NT2/D1 (cell line): ENCODE data around the gene RBMS3.

Source experiments
- DNase-seq: peaks from one replicate; pipeline ENCODE4 v3.0.0-alpha.2; 2011; ENCODE audit warnings: low read depth, low spot score
- H3K27me3 ChIP-seq: 2 replicates; pipeline ENCODE4 v1.6.0; 2011; ENCODE audit warnings: mild to moderate bottlenecking; ENCODE audit not compliant: insufficient read length, insufficient read depth
- H3K36me3 ChIP-seq: 2 replicates; pipeline ENCODE4 v1.6.1; 2011; ENCODE audit warnings: mild to moderate bottlenecking, low read length, mixed read lengths; ENCODE audit not compliant: insufficient read depth, insufficient read length
- H3K4me1 ChIP-seq: 2 replicates; pipeline ENCODE4 v1.5.1; 2011; ENCODE audit not compliant: insufficient read depth, insufficient read length
- H3K4me3 ChIP-seq: 2 replicates; pipeline ENCODE4 v1.5.1; 2011; ENCODE audit warnings: low read depth; ENCODE audit not compliant: insufficient read length
- H3K9ac ChIP-seq: 2 replicates; pipeline ENCODE4 v1.6.0; 2011; ENCODE audit warnings: low read depth; ENCODE audit not compliant: insufficient read length
- H3K9me3 ChIP-seq: 2 replicates; pipeline ENCODE4 v1.5.1; 2011; ENCODE audit warnings: mild to moderate bottlenecking, low read length; ENCODE audit not compliant: insufficient read depth
- SUZ12 ChIP-seq: IDR thresholded peaks from 2 replicates; pipeline ENCODE4 v1.6.1; 2011; ENCODE audit not compliant: insufficient read length, insufficient read depth; ENCODE audit errors: extremely low read depth
- YY1 ChIP-seq: IDR thresholded peaks from 2 replicates; pipeline ENCODE4 v1.6.1; 2011; ENCODE audit not compliant: insufficient read length, insufficient read depth
- ZNF274 ChIP-seq: IDR thresholded peaks from 2 replicates; pipeline ENCODE4 v1.6.1; 2011; ENCODE audit warnings: mild to moderate bottlenecking, low read depth, low read length

RBMS3 gene

DNA sequence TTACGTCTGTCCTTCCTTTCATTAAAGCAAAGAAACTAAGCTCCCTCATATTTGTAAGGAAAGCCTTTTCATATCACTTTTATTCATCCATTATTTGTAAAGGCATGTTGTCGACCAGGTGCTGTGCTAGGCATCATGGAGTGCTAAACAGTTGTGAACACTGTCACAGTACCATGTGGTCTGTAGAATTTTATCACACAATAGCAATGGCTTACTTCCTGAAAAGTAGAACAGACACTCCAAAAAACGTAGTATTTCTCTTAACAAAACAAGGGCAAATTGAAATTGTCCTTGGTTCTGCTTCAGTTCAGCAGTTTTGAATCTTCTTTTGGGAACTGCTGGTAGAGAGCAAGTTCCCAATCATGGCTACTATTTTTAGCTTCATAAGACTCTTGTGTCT, 63.3 kb downstream of the RBMS3 start:
- DNase-seq: no peak
- no peaks in the 10 kb centered on the region for H3K4me1 ChIP-seq
- H3K36me3 ChIP-seq: no peaks in the 10 kb centered on the region
- no peak overlapping the region for H3K9ac ChIP-seq
- no peak overlapping the region for H3K4me3 ChIP-seq
- H3K9me3 ChIP-seq: no peaks in the 10 kb centered on the region
- no peaks in the 10 kb centered on the region for H3K27me3 ChIP-seq
- TF ChIP-seq ZNF274: no peak
- TF ChIP-seq SUZ12: no peak
- TF ChIP-seq YY1: no peak

DNA sequence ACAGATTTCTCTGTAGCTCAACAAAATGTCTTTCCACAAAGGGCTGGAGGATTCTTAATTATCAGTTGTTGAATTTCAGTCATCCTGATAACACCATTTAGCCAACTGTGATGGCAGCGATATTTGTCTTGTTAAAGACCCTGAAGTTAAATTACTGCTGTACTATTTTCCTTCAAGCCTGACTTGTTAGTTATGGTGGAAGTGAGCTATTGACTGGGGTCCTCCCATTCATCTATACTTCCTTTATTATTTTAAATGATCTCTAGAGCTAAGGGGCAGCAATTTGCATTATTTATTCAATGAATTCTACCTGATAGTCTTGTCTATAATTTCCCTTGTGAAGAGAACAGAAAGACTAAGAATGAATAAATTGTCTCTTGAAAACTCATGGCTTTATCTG, 64.1 kb downstream of the RBMS3 start:
- no peaks in the 10 kb centered on the region for H3K27me3 ChIP-seq
- no peaks in the 10 kb centered on the region for H3K36me3 ChIP-seq
- H3K4me3 ChIP-seq: no peak overlapping the region
- no peak for TF ChIP-seq SUZ12
- TF ChIP-seq ZNF274: no peak
- no peak for TF ChIP-seq YY1
- H3K4me1 ChIP-seq: no peaks in the 10 kb centered on the region
- DNase-seq: no peak
- H3K9ac ChIP-seq: no peak overlapping the region
- H3K9me3 ChIP-seq: no peaks in the 10 kb centered on the region

DNA sequence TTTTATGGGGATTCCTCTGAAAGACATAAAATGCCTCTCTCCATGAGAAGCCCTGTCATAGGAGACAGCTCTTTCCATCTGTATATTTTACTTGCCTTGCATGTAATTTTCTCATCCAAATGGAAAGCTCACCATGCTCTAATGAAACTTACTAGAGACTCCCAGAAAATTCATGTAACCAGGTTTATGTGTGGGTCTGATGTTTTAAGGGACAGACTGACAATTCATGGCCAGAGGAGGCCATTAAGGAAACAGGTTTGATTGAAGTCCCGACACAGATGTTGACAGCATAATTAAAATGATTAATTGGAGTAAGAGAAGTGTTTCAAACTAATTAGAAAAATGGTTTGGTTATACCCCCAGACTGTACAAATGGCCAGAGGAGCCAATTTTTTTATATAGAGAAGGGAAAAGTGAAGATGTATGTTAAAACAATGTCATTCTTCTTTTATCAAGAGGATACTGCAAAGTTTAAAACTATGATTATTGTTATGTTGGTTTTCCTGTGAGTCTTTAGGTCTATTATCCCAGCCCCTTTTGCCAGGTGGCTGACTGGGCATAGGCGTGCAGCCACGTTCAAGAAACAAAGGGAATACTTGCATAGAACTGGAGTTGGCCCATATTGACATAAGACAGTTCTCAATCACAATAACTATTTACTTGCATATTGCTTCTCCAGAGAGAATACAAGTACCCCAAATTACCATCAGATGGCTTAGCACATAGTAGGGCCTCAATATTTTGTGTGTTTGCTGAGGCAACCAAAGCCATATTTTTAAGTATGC, 64.8 kb downstream of the RBMS3 start:
- no peak for DNase-seq
- no peak overlapping the region for H3K9ac ChIP-seq
- no peaks in the 10 kb centered on the region for H3K9me3 ChIP-seq
- no peak overlapping the region for H3K4me3 ChIP-seq
- no peaks in the 10 kb centered on the region for H3K36me3 ChIP-seq
- TF ChIP-seq SUZ12 (no peak), YY1 (no peak), ZNF274 (no peak)
- H3K4me1 ChIP-seq: no peaks in the 10 kb centered on the region
- no peaks in the 10 kb centered on the region for H3K27me3 ChIP-seq

DNA sequence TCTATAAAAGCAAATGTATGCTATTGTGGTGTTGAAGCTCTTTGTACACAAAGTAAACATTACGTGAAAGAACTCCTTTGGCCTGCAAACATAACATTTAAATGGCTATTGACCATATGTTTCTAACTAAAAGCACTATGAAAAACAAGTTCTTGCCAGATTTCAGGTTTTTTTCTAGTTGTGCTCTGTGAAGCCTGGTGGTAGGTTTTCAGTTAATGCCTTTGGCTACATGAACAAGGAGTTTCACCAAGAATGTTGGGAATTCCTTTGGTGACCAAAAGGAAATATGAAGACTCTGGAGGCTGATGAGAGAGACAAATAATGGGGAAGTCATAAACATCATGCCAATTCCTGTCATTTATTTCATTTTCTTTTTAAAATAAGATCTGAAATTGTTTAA, 66.0 kb downstream of the RBMS3 start:
- Histone ChIP-seq H3K27me3 (no peaks in the 10 kb centered on the region), H3K4me3 (no peak overlapping the region), H3K9ac (no peak overlapping the region), H3K9me3 (no peaks in the 10 kb centered on the region), H3K36me3 (no peaks in the 10 kb centered on the region), H3K4me1 (no peaks in the 10 kb centered on the region)
- no peak for DNase-seq
- TF ChIP-seq ZNF274: no peak
- no peak for TF ChIP-seq YY1
- no peak for TF ChIP-seq SUZ12

DNA sequence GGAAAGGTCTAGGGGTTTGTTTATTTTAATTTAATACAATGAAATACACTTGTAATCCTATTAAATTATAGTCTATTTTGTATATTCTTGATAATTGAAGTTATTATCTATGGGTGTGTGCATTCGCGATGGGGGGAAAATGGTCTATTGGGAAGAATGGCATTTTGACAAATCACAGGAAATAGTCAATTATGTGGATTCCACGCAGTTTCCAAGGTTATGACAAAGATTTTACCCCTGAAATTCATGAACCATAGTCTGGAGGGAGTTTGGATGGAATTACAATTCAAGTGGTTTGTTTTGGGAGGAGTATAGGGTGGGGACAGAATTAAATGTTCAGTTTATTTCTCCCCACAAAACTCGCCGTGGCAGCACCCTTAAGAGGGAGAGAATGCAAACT, 66.5 kb downstream of the RBMS3 start:
- H3K36me3 ChIP-seq: no peaks in the 10 kb centered on the region
- H3K4me1 ChIP-seq: no peaks in the 10 kb centered on the region
- TF ChIP-seq YY1 (no peak), ZNF274 (no peak)
- no peaks in the 10 kb centered on the region for H3K9me3 ChIP-seq
- no peak overlapping the region for H3K4me3 ChIP-seq
- no peak overlapping the region for H3K9ac ChIP-seq
- no peaks in the 10 kb centered on the region for H3K27me3 ChIP-seq
- no peak for DNase-seq

DNA sequence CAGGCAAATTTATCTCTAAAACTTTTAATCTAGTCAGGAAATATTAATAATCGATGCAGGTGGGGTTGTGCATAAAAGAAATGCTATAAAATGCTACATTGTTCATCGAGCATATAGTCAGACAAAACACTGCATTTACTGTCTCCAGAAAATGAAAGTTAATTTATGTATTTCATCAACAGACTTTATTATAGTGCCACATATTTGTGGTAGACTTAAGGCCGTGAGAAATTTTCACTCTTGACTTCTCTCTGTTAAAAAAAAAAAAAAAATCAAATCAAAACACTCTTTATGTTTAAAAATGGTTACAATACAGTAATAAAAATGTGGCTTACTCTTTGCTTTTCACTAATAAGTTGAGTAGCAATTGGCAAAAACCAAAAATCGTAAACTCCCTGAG, 67.4 kb downstream of the RBMS3 start:
- Histone ChIP-seq H3K9me3 (no peaks in the 10 kb centered on the region), H3K36me3 (no peaks in the 10 kb centered on the region), H3K4me1 (no peaks in the 10 kb centered on the region), H3K27me3 (no peaks in the 10 kb centered on the region), H3K4me3 (no peak overlapping the region), H3K9ac (no peak overlapping the region)
- no peak for DNase-seq
- TF ChIP-seq SUZ12 (no peak), YY1 (no peak), ZNF274 (no peak)

DNA sequence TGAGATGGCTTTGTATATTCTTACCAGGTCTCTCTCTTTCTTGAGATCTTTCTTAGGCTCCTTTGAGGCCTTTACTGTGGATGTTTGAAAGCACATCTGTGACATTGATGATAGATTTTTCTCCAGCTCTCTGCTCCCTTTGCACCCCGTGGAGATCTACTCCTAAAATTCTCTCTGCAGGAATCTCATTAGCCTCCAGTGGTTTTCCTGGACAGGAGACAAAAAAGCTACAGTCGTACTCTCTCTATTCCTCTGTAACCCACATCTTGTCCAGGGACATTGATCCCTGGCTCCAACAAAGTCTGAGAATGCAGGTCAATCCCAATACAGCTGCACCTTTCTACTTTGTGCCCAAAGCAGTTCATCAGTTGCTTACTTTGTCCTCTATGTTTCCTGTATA, 68.2 kb downstream of the RBMS3 start:
- H3K4me1 ChIP-seq: no peaks in the 10 kb centered on the region
- no peaks in the 10 kb centered on the region for H3K9me3 ChIP-seq
- H3K36me3 ChIP-seq: no peaks in the 10 kb centered on the region
- no peak for DNase-seq
- H3K4me3 ChIP-seq: no peak overlapping the region
- TF ChIP-seq ZNF274 (no peak), SUZ12 (no peak), YY1 (no peak)
- H3K9ac ChIP-seq: no peak overlapping the region
- no peaks in the 10 kb centered on the region for H3K27me3 ChIP-seq

DNA sequence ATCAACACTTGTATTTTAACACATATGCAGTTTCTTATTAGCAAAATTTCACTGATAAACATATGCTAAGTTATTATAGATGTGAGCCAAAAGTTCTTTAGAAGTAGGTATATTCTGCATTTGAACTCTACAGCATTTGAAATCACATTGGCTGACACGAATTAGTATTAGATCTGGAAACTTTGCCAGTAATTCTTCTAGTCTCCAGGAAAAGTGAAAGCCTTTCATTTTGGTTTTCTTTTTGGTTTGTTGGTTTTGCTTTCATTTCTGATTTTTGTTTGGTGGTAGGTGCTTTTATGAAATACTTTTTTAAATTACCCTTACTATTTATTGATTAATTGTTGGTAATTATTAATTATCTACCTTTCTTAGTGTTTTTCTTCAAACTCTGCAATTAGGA, 72.9 kb downstream of the RBMS3 start:
- no peak overlapping the region for H3K9ac ChIP-seq
- no peaks in the 10 kb centered on the region for H3K36me3 ChIP-seq
- DNase-seq: no peak
- H3K9me3 ChIP-seq: no peaks in the 10 kb centered on the region
- H3K4me3 ChIP-seq: no peak overlapping the region
- H3K4me1 ChIP-seq: no peaks in the 10 kb centered on the region
- TF ChIP-seq YY1 (no peak), ZNF274 (no peak), SUZ12 (no peak)
- H3K27me3 ChIP-seq: no peaks in the 10 kb centered on the region
